Measurements from ENCODE around the gene CABP4.
A peak's percentile ranks its signal among the peaks of the same experiment; 100 is the strongest.

Gene CABP4

GRCh38 chr11:67500484-67500821, 45.3 kb downstream of the CABP4 start:
- no peak for DNase-seq (ENCODE audit: low read depth)
- H3K4me3 ChIP-seq (ENCODE audit: low read depth, low read length), result no peak overlapping the region
- in situ Hi-C loops (cut with HindIII; ENCODE audit: low sequenced_read_pairs), result no loop called here
- TF ChIP-seq, protein P1, sequence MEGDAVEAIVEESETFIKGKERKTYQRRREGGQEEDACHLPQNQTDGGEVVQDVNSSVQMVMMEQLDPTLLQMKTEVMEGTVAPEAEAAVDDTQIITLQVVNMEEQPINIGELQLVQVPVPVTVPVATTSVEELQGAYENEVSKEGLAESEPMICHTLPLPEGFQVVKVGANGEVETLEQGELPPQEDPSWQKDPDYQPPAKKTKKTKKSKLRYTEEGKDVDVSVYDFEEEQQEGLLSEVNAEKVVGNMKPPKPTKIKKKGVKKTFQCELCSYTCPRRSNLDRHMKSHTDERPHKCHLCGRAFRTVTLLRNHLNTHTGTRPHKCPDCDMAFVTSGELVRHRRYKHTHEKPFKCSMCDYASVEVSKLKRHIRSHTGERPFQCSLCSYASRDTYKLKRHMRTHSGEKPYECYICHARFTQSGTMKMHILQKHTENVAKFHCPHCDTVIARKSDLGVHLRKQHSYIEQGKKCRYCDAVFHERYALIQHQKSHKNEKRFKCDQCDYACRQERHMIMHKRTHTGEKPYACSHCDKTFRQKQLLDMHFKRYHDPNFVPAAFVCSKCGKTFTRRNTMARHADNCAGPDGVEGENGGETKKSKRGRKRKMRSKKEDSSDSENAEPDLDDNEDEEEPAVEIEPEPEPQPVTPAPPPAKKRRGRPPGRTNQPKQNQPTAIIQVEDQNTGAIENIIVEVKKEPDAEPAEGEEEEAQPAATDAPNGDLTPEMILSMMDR (IDR thresholded peaks at IDR 0.05; ENCODE audit: low read depth, low read length, missing control alignments), result no peak

GRCh38 chr11:67500831-67501715, 45.9 kb downstream of the CABP4 start:
- in situ Hi-C loops (cut with HindIII; ENCODE audit: low sequenced_read_pairs), result no loop called here
- no peak for DNase-seq (ENCODE audit: low read depth)
- TF ChIP-seq, protein P1 (IDR thresholded peaks at IDR 0.05; ENCODE audit: low read depth, low read length, missing control alignments), result no peak
- no peak overlapping the region for H3K4me3 ChIP-seq (ENCODE audit: low read depth, low read length)

DNA sequence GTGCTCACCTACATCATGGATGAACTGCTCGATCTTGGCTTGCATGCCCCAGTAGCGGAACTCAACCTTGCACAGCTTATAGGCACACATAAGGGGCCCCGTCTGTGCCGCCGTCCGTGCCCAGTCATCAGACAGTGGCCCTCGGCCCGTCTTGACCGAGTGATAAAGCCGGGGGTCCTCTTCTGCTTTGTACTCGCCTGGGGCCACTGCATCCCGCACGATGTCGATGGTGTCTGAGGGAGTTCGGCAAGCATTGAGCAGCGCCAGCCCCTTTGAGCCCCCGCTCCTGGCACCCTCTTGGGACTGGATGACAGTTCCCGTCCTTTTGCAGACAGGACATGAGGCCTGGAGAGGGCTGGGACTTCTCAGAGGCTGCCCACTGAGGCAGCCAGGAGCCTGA, 46.7 kb downstream of the CABP4 start:
- in situ Hi-C loops (cut with HindIII; ENCODE audit: low sequenced_read_pairs), result no loop called here
- TF ChIP-seq, protein P1 (IDR thresholded peaks at IDR 0.05; ENCODE audit: low read depth, low read length, missing control alignments), result no peak

GRCh38 chr11:67502328-67502979, 47.3 kb downstream of the CABP4 start:
- DNase-seq (ENCODE audit: low read depth), result no peak
- in situ Hi-C loops (cut with HindIII; ENCODE audit: low sequenced_read_pairs), result no loop called here
- no peak overlapping the region for H3K4me3 ChIP-seq (ENCODE audit: low read depth, low read length)
- TF ChIP-seq, protein P1 (IDR thresholded peaks at IDR 0.05; ENCODE audit: low read depth, low read length, missing control alignments), result no peak

More for the DNA sequence above, 46.7 kb downstream of the CABP4 start:
- DNase-seq (ENCODE audit: low read depth), result no peak
- no peak overlapping the region for H3K4me3 ChIP-seq (ENCODE audit: low read depth, low read length)

DNA sequence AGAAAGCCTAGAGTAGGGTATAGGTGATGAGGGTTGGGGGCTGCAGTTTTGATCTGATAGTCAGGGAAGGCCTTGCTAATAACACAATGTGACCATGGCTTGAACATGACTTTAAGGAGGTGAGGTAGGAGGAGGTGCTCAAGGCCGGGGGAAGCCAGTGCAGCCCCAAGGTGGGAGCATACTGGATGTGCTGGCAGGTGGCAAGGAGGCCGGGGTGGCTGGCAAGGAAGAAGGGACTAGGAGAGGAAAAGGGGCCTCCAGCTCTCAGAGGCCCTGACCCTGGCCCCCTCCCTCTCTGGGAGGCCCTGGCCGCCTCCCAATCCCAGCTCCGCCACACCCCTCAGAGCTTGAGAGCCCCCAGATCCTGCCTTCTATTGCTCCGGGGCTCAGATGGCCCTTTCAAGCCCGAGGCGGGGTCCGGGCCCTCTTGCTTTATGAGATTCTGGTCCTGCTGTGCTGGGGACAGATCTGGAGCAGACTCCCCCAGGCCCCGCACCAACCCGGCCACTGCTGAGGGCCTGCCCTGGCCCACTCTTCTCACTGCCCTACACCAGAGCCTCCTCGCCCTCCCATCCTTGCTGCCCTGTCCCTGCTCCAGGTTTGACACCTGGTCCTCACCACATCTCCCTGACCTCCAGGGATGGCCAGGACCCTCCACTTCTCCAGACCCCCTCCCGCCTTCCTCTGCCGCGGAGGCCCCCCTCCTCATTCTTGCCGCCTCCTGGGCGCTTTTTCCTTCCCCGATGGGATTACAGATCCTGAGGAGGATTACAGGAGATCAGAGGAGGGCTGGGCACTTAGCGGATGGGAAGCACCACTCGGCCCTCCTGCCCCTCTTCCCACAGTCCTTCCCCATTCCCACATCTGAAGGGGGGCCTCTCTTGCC, 48.2 kb downstream of the CABP4 start:
- peak overlapping the region; percentile 56 for H3K4me3 ChIP-seq (ENCODE audit: low read depth, low read length)
- in situ Hi-C loops (cut with HindIII; ENCODE audit: low sequenced_read_pairs), result no loop called here
- no peak for DNase-seq (ENCODE audit: low read depth)
- TF ChIP-seq, protein P1 (IDR thresholded peaks at IDR 0.05; ENCODE audit: low read depth, low read length, missing control alignments), result no peak

Data from astrocyte of the cerebellum (primary cell).